H1 (cell line): ENCODE results near the gene UBE3C. TPM values are rescaled to one million over a fixed set of nuclear protein-coding genes. Genes with fewer than 3 reads are reported as not detected.
A peak's percentile ranks its signal among the peaks of the same experiment; 100 is the strongest.

Experiments used
- CTCF ChIA-PET: fragments of 300-600 bp; sonication (Branson Sonifier 250); formaldehyde crosslinking; loops from one replicate; lab custom pipeline; 2021; ENCODE audit not compliant: partially characterized antibody; lab: Charles Lee
- POLR2A ChIA-PET: fragments of 300-600 bp; sonication (Branson Sonifier 250); formaldehyde crosslinking; loops from one replicate; lab custom pipeline; 2021; ENCODE audit warnings: inconsistent platforms; ENCODE audit not compliant: partially characterized antibody; lab: Charles Lee
- DNase-seq, 2 experiments: peaks; one replicate each; pipeline versions ENCODE4 v3.0.0 to v3.0.0-alpha.2; 2010 to 2022; ENCODE audit warnings: low spot score in 2 of 2, low read depth in 1 of 2, mixed read lengths in 1 of 2
- FAIRE-seq: peaks from 2 replicates; lab custom pipeline; 2011; peaks lifted over from hg19 to GRCh38; lab: Jason Lieb, UNC
- H2AFZ ChIP-seq: 2 replicates; pipeline ENCODE4 v1.8.1; 2012; ENCODE audit warnings: low read length, inconsistent platforms
- H2AK5ac ChIP-seq: 2 replicates; pipeline ENCODE4 v1.6.1; 2013; ENCODE audit warnings: low read depth, low read length
- H2BK120ac ChIP-seq: replicated peaks from 2 replicates; pipeline ENCODE3; 2013; ENCODE audit warnings: low read depth, low read length, inconsistent platforms
- H2BK12ac ChIP-seq: 2 replicates; pipeline ENCODE4 v1.6.1; 2013; ENCODE audit warnings: low read depth, low read length
- H2BK15ac ChIP-seq: 2 replicates; pipeline ENCODE4 v1.6.1; 2013; ENCODE audit warnings: low read length
- H2BK20ac ChIP-seq: 2 replicates; pipeline ENCODE4 v1.6.1; 2013; ENCODE audit warnings: low read length
- H2BK5ac ChIP-seq: 2 replicates; pipeline ENCODE4 v1.6.1; 2013; ENCODE audit warnings: low read depth, low read length
- H3K14ac ChIP-seq: 2 replicates; pipeline ENCODE4 v1.6.1; 2013; ENCODE audit warnings: inconsistent platforms; ENCODE audit not compliant: insufficient read length
- H3K18ac ChIP-seq: 2 replicates; pipeline ENCODE4 v1.6.1; 2013; ENCODE audit warnings: low read length; ENCODE audit errors: extremely low read depth
- H3K23ac ChIP-seq: 2 replicates; pipeline ENCODE4 v1.6.1; 2013; ENCODE audit warnings: inconsistent platforms; ENCODE audit not compliant: insufficient read length
- H3K23me2 ChIP-seq: 2 replicates; pipeline ENCODE4 v1.6.1; 2013; ENCODE audit warnings: low read depth, low read length
- H3K27ac ChIP-seq: 2 replicates; pipeline ENCODE4 v1.6.1; 2011; ENCODE audit warnings: low read depth, low read length, inconsistent platforms
- H3K27me3 ChIP-seq, 4 experiments: replicated peaks in 1 of 4; 1 replicate in 1 of 4; 2 replicates in 3 of 4; pipeline versions ENCODE4 v1.6.1 to v1.8.1; 2011 to 2013; ENCODE audit warnings: low read length in 3 of 4, mild to moderate bottlenecking in 3 of 4, inconsistent platforms in 2 of 4, mixed read lengths in 2 of 4, moderate library complexity in 1 of 4; ENCODE audit not compliant: control insufficient read depth in 3 of 4, insufficient read depth in 3 of 4; ENCODE audit errors: extremely low read depth in 1 of 4
- H3K36me3 ChIP-seq, 4 experiments: 2 replicates each; pipeline versions ENCODE4 v1.6.1 to v1.8.1; 2011 to 2013; ENCODE audit warnings: mild to moderate bottlenecking in 4 of 4, low read length in 3 of 4, moderate library complexity in 2 of 4, control low read depth in 1 of 4, inconsistent platforms in 1 of 4; ENCODE audit not compliant: insufficient read depth in 4 of 4, control insufficient read depth in 2 of 4
- H3K4ac ChIP-seq: replicated peaks from 2 replicates; pipeline ENCODE3; 2013; ENCODE audit warnings: low read length, low read depth, mixed read lengths, inconsistent platforms; ENCODE audit not compliant: insufficient read length
- H3K4me1 ChIP-seq, 4 experiments: replicated peaks in 1 of 4; 1 replicate in 1 of 4; 2 replicates in 3 of 4; pipeline versions ENCODE4 v1.6.1 to v1.8.1; 2011 to 2013; ENCODE audit warnings: low read length in 3 of 4, inconsistent platforms in 2 of 4, mixed read lengths in 1 of 4; ENCODE audit not compliant: insufficient read depth in 4 of 4, control insufficient read depth in 3 of 4
- H3K4me2 ChIP-seq, 2 experiments: 2 replicates each; pipeline versions ENCODE4 v1.6.1 to v1.8.1; 2011 to 2013; ENCODE audit warnings: low read depth in 2 of 2, low read length in 2 of 2, control low read depth in 1 of 2, inconsistent platforms in 1 of 2, mild to moderate bottlenecking in 1 of 2; ENCODE audit not compliant: insufficient read depth in 1 of 2
- H3K4me3 ChIP-seq, 4 experiments: fragments of 200-600, 300-600 bp in 1 of 4; sonication (generic), shearing (Covaris generic), sonication (Bioruptor Twin) in 1 of 4; 2 replicates each; pipeline versions ENCODE4 v1.5.1 to v1.8.1; 2011 to 2016; ENCODE audit warnings: low read length in 4 of 4, low read depth in 3 of 4, control low read depth in 2 of 4, inconsistent platforms in 2 of 4, mild to moderate bottlenecking in 2 of 4, mixed read lengths in 1 of 4, moderate library complexity in 1 of 4; ENCODE audit not compliant: insufficient read depth in 2 of 4; ENCODE audit errors: extremely low read depth in 1 of 4
- H3K56ac ChIP-seq: replicated peaks from 2 replicates; pipeline ENCODE3; 2013; ENCODE audit warnings: low read depth, mild to moderate bottlenecking, mixed read lengths, low read length, inconsistent platforms; ENCODE audit not compliant: insufficient read length
- H3K79me1 ChIP-seq: 2 replicates; pipeline ENCODE4 v1.6.1; 2013; ENCODE audit warnings: low read depth, low read length, control low read depth
- H3K79me2 ChIP-seq, 2 experiments: 2 replicates each; pipeline versions ENCODE4 v1.6.1 to v1.8.1; 2012 to 2013; ENCODE audit warnings: low read length in 2 of 2, mild to moderate bottlenecking in 2 of 2, inconsistent platforms in 1 of 2; ENCODE audit not compliant: insufficient read depth in 2 of 2, control insufficient read depth in 1 of 2
- H3K9ac ChIP-seq, 4 experiments: replicated peaks in 1 of 4; 1 replicate in 1 of 4; 2 replicates in 3 of 4; pipeline versions ENCODE4 v1.6.1 to v1.8.1; 2011 to 2013; ENCODE audit warnings: low read depth in 3 of 4, low read length in 3 of 4, control low read depth in 2 of 4, mild to moderate bottlenecking in 2 of 4, moderate library complexity in 2 of 4, inconsistent platforms in 1 of 4; ENCODE audit errors: extremely low read depth in 1 of 4
- H3K9me3 ChIP-seq, 2 experiments: 2 replicates each; pipeline versions ENCODE4 v1.6.1 to v1.8.1; 2012 to 2013; ENCODE audit warnings: mild to moderate bottlenecking in 2 of 2, moderate library complexity in 2 of 2, control low read depth in 1 of 2, inconsistent platforms in 1 of 2, low read depth in 1 of 2, low read length in 1 of 2, mixed read lengths in 1 of 2; ENCODE audit not compliant: insufficient read depth in 2 of 2
- H4K20me1 ChIP-seq, 2 experiments: replicated peaks in 1 of 2; 2 replicates each; pipeline versions ENCODE3 to v1.8.1; 2011 to 2013; ENCODE audit warnings: inconsistent platforms in 2 of 2, low read length in 2 of 2, mild to moderate bottlenecking in 1 of 2; ENCODE audit not compliant: insufficient read depth in 2 of 2, control insufficient read depth in 1 of 2
- H4K5ac ChIP-seq: 2 replicates; pipeline ENCODE4 v1.6.1; 2013; ENCODE audit warnings: low read length, low read depth, mixed read lengths, inconsistent platforms; ENCODE audit not compliant: insufficient read length
- H4K8ac ChIP-seq: 2 replicates; pipeline ENCODE4 v1.8.0; 2013; ENCODE audit warnings: mild to moderate bottlenecking, moderate library complexity, low read length, inconsistent platforms; ENCODE audit not compliant: insufficient read depth; ENCODE audit errors: extremely low read depth
- H4K91ac ChIP-seq: replicated peaks from 2 replicates; pipeline ENCODE3; 2013; ENCODE audit warnings: low read length, mixed read lengths, inconsistent platforms; ENCODE audit not compliant: insufficient read length
- KDM5A ChIP-seq: fragments of 200-600 bp; IDR thresholded peaks from 2 replicates; pipeline ENCODE4 v1.7.1; 2012; ENCODE audit warnings: mild to moderate bottlenecking, low read length, inconsistent platforms, mixed read lengths
- PHF8 ChIP-seq: fragments of 200-600 bp; sonication (generic); conservative IDR thresholded peaks from 2 replicates; pipeline ENCODE4 v1.7.1; 2012; ENCODE audit warnings: low read depth, mild to moderate bottlenecking, inconsistent platforms, low read length, moderate library complexity
- POU5F1 ChIP-seq: IDR thresholded peaks from 2 replicates; pipeline ENCODE4 v1.6.1; 2011; ENCODE audit warnings: low read depth, mild to moderate bottlenecking, low read length, moderate library complexity
- WGBS, 2 experiments: shearing (Covaris generic) in 1 of 2; methylation state at CpG; one replicate each; pipeline versions ENCODE4 v1.1.6 to v1.1.7; 2013 to 2015; ENCODE audit warnings: low lambda C conversion rate in 2 of 2, mixed read lengths in 2 of 2, inconsistent platforms in 1 of 2, low coverage in 1 of 2, missing lambda C conversion rate in 1 of 2; ENCODE audit not compliant: insufficient replicate concordance in 2 of 2, insufficient coverage in 1 of 2, insufficient read length in 1 of 2; ENCODE audit errors: extremely low coverage in 1 of 2, missing lambda C conversion rate in 1 of 2; 5-methylcytosine and 5-hydroxymethylcytosine counted together
- polyA plus RNA-seq, 7 experiments: library from polyadenylated mRNA; depleted of rRNA in 3 of 7; stranded (reverse) in 5 of 7; unstranded in 2 of 7; fragments of >200 nt in 5 of 7; fragments of 200-250 nt in 2 of 7; gene quantifications; 1 replicate in 5 of 7; 2 replicates in 1 of 7; 4 replicates in 1 of 7; pipeline versions ENCODE4 v1.2.1 to v1.2.3, GENCODE V29; 2011 to 2013; ENCODE audit warnings: missing spikeins in 2 of 7, mixed read lengths in 2 of 7
- total RNA-seq: library from RNA; stranded (reverse); fragmentation: NEBNext Ultra II Directional; extraction: Animal tissue kit (Norgen Biotek cat#: 25700); gene quantifications from 2 replicates; pipeline ENCODE4 v1.2.1, GENCODE V29; 2021

The UBE3C gene
- total and polyA plus RNA-seq, 2 of the 8 experiments (the other 6 are each of a cell fraction or from before 2014, with no cell fraction given), result 32.0 to 54.1 TPM

DNA sequence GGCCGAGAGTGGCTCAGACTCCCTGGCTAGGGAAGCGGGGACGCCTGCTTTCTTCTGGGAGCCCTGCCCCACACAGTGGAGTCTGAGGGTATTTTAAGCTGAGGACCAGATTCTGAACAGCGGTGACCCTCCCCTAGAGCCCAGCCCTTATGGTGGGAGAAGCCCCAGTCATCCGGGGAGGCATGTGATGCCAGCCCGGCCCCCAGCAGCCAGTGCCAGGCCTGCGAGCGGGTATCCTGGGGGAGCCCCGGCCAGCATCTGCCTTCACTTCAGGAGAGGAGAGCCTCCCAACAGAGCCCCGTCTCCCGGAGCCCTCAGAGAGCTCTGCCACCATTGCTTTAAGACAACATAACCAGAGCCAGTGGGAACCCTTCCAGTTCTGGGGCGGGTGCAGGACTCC, 156.6 kb downstream of the UBE3C start:
- CTCF ChIA-PET, result interaction anchor here (2.4 kb wide), 1 partner anchor 11 kb away, joined by 6 read pairs; no protein-coding TSS in a partner anchor
- 95% methylated on average over 12 of the region's 12 CpGs; no CpG with 5 or more reads in 1 of the 2 experiments for WGBS, 2 experiments

More for the DNA sequence above, 156.6 kb downstream of the UBE3C start:
- Histone ChIP-seq H2BK120ac (no peak overlapping the region), H3K18ac (no peak overlapping the region; the same call in 1 of the 2 replicates), H2BK15ac (0 out of 2 replicates have a peak overlapping the region, but pooled peaks have one; percentile 29), H3K56ac (no peak overlapping the region), H3K4me3 (no peak overlapping the region), H4K20me1 (peaks cover 0 to 10% of the 10 kb centered on the region in 2 experiments), H2AFZ (no peak overlapping the region), H3K14ac (no peak overlapping the region), H2BK12ac (no peak overlapping the region), H3K23me2 (peaks cover 13% of the 10 kb centered on the region), H3K9ac (no peak overlapping the region), H3K4me1 (peaks cover 0 to 9% (median 2%) of the 10 kb centered on the region in 4 experiments; a peak in 4 of 7 replicates), H3K4ac (no peak overlapping the region), H4K5ac (no peak overlapping the region), H4K8ac (no peak overlapping the region), H3K23ac (no peak overlapping the region), H3K9me3 (no peaks in the 10 kb centered on the region), H4K91ac (no peak overlapping the region), H3K36me3 (no peaks in the 10 kb centered on the region), H3K79me2 (no peaks in the 10 kb centered on the region), H3K4me2 (no peak overlapping the region), H3K27ac (no peak overlapping the region), H3K79me1 (0 out of 2 replicates have a peak, but pooled peaks cover 3% of the 10 kb centered on the region), H2AK5ac (no peak overlapping the region), H3K27me3 (peaks cover 0 to 7% (median 0%) of the 10 kb centered on the region in 4 experiments; a peak in 1 of 7 replicates), H2BK20ac (no peak overlapping the region), H2BK5ac (0 out of 2 replicates have a peak overlapping the region, but pooled peaks have one; percentile 32)
- TF ChIP-seq KDM5A (no peak), PHF8 (no peak), POU5F1 (no peak)
- FAIRE-seq (no peak), DNase-seq (no peak)
- POLR2A ChIA-PET, result interaction anchor here (1.2 kb wide), 1 partner anchor 10 kb away, joined by 4 read pairs; no protein-coding TSS in a partner anchor
